NCI-H2227 (cell line): Measurements from ENCODE around the gene PPM1A.

Experiments
- DNase-seq: peaks from one replicate; lab custom pipeline; 2025; ENCODE audit not compliant: unreplicated experiment; lab: John Stamatoyannopoulos, UW

The PPM1A gene

DNA sequence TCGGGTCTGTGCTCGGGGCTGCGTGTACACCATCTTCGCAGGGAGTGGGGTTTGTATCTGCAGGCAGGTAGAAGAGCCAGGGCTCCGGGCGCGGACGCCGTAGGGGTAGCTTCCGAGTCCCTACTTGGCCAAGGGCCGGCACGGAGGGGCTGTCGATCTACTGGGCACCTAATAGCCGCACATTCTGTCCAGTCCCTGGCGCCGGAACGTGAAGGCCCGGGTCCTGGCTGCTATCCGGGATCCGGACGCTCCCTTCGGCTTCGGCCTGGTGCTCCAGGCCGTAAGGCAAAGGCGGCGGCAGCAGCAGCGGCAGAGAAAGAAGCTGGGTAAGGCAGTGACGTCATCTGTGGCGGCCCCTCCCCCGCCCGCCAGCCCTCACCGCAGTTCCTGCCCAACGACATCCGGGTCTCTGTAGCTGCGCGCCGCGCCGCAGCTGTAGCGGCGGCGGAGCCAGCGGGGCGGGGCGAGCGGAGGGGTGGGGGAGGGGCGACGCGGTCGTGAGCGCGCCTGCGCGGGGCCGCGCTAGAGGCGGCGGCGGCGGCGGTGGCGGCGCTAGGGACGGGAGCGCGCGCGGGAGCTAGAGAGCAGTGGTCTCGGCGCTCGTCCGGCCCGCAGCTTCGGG, at the start of gene PPM1A:
PPM1A (plus strand) TSS at position 525 of the 622 bp plus-strand sequence. CDS start 33,483 bp downstream, outside the sequence.
- peak; percentile 95 for DNase-seq

DNA sequence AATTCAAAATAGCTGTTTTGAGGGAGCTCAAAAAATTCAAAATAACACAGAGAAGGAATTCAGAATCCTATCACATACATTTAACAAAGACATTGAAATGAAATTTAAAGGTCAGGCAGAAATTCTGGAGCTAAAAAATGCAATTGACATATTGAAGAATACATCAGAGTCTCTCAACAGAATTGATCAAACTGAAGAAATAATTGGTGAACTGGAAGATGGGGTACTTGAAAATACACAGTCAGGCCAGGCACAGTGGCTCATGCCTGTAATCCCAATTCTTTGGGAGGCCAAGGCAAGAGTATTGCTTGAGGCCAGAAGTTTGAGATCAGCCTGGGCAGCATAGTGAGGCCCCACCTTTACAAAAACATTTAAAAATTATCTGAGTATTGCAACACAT, 49.7 kb upstream of the PPM1A start:
- no peak for DNase-seq

- no peak for DNase-seq
These were observed 44.7 kb upstream of the PPM1A start for GRCh38 chr14:60204104-60204842.

DNA sequence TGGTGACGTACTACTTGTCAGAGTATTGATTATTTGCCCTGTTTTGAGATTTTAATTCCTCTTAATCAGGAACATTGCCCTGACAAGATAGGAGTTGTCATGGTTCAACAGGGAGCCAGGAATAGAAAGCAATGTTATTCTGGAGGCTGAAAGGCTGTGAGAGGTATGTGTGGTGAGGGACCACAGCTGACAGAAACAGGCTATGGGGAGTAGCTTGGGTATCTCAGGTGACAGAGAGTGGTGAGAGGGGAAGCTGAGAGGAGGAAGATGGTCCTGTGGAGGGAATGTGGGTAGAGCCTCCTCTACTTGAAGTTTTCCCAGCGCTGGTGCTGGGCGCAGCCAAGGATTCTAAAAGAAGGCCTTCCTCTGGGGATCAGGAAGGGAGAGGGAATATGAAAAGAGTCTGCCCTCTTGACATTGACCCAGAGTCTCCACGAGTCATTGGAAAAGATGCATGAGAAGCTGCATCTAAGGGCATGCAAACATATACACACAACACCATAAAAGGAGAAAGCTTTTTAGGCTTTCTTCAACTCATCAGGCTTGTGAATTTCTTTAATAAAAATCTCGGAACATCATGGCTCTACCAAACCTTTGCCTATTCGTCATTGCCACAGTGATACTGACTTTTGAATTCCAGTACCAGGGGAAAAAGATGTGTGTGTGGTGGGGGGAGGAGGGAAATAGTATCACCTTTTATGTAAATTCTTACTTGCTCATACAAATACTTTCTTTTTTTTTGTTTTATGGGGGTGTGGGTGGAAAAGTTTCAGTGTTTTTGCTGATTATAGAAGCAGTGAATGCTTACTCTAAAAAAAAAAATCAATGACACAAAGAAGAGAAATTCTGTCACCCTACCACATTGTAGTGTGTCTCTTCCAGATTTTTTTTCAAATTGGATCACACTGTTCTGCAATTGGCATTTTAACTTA, 43.9 kb upstream of the PPM1A start:
- no peak for DNase-seq

GRCh38 chr14:60206249-60206670, 42.8 kb upstream of the PPM1A start:
- DNase-seq: no peak

GRCh38 chr14:60206837-60207533, 42.0 kb upstream of the PPM1A start:
- no peak for DNase-seq

GRCh38 chr14:60210703-60211102, 38.3 kb upstream of the PPM1A start:
- DNase-seq: no peak

DNA sequence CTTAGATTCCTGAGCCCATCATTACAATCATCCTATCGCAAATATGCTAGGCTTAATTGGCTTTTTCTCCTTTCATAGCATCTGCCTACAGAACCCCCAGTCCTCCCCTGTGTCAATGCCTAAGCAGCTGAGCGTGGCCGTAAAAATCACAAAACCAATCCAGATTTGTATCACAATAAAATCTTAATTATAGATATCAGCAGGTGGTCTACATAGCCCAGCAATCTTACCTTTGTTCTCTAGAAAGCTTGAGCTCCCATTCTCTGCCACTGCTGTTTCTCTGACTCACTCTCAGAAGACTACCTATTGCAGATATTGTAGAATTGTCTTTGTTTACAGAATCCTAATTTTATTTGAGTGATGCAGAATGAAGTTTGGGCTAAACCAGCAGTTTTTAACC, 37.9 kb upstream of the PPM1A start:
- peak; percentile 28 for DNase-seq

- DNase-seq: no peak
These were observed 36.3 kb upstream of the PPM1A start for GRCh38 chr14:60212503-60213371.

DNA sequence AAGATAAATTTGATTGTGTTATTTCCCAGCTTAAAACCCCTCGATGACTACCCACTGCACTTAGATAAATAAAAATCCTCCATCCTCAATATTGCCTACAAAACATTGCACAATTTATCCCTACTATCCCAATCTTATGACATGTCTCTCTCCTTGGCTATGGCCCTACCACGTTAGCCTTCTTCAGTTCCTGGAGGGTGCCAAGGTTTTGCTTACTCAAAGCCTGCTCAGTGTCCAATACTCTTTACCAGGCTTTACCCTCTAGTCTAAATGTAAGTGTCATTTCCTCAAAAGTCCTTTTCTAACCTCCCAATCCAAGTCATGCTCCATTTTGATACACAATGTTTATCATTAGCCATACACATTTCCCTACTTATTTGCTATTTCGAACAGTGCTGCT, 35.0 kb upstream of the PPM1A start:
- no peak for DNase-seq

- DNase-seq: no peak
These were observed 34.5 kb upstream of the PPM1A start for GRCh38 chr14:60214415-60215126.

DNA sequence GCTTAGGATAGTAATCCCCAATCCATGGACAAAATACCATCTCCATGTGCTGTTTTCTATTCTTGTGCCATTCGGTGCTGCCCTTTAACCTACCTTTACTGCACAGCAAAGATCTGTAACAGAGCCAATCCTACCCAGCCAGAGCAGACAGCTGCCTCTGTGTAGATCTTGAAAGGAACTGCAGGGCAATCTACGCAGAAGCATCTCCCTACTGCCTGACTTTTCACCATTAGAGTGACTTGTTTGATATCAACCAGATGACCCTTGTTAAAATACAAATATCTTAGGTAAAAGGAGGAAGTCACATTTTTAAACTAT, 33.9 kb upstream of the PPM1A start:
- no peak for DNase-seq

DNA sequence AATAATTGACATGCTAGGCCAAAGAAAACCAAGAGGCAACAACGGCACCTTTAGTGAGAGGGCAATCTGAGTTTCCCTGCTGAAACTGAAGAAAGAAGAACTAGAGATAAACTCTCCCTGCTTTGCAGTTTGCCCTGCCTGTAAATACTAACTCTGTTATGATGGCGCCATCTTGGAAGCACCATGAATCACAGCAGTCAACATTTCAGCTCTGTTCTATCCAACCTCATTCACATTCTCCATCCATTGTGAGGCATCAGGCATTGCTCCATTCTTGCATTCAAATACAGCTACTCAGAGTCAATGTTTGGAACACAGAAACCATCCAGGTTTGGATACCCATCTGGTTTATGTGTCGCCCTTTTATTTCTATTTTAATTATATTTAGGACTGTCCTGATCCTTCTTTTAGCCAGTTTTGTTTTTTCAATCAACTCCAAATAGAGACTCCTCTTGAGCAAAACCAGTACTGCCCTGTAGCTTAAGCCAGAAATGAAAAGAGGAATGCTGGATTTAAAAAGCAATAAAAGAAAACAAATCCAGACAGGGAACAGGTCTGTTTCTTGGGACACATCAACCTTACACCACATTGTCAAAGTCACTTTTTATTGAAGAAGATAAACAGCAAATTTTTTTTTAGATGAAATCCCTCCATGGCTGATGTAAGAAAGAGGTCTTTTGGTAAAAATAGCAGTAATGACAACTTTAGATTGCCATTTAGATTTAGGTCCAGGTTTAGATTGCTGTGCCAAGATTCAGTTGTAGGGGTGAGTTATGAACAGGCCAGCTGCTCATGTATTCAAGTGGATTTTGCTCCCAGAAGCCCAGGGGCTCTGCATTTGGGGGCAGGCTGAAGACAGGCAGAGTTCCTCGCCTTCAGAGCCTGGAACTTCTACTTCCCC, 33.3 kb upstream of the PPM1A start:
- no peak for DNase-seq

GRCh38 chr14:60217713-60218112, 31.3 kb upstream of the PPM1A start:
- no peak for DNase-seq

- DNase-seq: no peak
These were observed 28.9 kb upstream of the PPM1A start for GRCh38 chr14:60220084-60220483.

GRCh38 chr14:60220917-60221316, 28.1 kb upstream of the PPM1A start:
- no peak for DNase-seq

DNA sequence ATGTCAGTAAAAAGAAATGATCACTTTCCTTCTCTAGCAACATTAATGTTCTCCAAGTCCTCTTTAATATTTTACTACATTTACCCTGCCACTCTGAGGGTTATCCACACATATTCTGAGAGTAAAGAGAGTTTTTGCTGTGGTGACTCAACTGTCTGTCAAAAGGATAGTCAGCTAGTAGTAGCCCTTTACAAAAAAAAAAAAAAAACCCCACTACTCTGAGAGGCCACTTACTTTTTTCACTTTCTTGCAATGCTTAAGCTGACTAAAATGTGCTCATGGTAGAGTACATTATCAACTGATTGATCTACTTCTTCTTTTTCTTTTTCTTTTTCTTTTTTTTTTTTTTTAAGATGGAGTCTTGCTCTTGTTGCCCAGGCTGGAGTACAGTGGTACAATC, 27.6 kb upstream of the PPM1A start:
- DNase-seq: no peak

DNA sequence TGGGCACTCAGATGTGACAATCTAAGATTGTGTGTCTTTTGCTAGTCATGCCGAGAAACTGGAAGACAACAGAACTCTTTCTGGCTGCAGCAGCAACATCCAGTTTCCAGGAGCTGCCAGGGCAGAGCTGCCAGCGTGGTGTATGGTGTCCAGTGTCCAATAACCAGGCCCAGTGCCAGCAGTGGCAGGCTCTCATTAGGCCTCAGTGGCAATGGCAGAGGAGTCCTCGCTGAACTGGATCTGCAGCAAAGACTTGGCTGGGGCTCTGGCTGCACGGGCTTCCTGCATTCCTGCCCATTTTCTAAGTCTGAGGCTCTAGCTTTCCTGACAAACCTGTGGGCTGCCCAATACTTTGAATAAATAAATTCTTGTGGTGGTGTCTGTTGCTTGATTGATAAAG, 26.2 kb upstream of the PPM1A start:
- DNase-seq: no peak

DNA sequence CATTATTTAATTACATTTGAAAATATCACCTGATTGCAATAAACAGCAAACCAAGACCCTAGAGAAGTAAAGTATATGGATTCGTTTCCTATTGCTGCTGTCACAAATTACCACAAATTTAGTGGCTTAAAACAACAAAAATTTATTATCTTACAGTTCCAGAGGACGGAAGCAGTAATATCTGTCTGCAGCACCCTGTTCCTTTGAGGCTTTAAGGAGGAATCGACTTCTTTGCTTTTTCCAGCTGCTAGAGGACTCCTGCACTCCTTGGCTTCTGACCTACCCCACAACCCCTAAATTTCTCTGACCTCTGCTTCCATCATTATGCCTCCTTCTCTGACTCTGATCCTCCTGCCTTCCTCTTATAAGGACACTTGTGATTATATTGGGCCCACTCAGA, 23.8 kb upstream of the PPM1A start:
- no peak for DNase-seq
